ENCODE data around the gene KCND3.

The KCND3 gene

DNA sequence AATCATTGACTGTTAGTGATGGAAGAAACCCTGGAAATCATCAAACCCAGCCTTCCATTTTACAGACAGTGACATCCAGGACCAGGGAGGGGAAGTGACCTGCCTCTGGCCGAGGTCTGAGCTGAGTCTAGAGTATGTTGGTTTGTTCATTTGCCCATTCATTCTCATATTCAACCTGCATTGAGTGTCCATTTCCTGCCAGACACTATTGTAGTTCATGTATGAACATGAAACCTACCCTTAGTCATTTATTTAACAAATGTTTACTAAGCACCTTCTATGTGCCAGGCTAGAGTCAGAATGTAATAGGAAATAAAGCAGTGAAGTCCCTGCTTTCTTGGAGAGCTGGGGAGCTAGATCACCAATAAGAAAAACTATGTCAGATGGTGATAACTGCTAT, 51.3 kb downstream of the KCND3 start:
- H3K4me3 ChIP-seq (ENCODE audit: low read depth, low read length): no peak overlapping the region
- ChIA-PET POLR2A (no interaction called here), CTCF (no interaction called here)
- no peak for DNase-seq (ENCODE audit: low read depth, low spot score)
- TF ChIP-seq, protein P1, sequence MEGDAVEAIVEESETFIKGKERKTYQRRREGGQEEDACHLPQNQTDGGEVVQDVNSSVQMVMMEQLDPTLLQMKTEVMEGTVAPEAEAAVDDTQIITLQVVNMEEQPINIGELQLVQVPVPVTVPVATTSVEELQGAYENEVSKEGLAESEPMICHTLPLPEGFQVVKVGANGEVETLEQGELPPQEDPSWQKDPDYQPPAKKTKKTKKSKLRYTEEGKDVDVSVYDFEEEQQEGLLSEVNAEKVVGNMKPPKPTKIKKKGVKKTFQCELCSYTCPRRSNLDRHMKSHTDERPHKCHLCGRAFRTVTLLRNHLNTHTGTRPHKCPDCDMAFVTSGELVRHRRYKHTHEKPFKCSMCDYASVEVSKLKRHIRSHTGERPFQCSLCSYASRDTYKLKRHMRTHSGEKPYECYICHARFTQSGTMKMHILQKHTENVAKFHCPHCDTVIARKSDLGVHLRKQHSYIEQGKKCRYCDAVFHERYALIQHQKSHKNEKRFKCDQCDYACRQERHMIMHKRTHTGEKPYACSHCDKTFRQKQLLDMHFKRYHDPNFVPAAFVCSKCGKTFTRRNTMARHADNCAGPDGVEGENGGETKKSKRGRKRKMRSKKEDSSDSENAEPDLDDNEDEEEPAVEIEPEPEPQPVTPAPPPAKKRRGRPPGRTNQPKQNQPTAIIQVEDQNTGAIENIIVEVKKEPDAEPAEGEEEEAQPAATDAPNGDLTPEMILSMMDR (IDR thresholded peaks at IDR 0.05; ENCODE audit: insufficient read depth, low read length, missing control alignments): no peak

DNA sequence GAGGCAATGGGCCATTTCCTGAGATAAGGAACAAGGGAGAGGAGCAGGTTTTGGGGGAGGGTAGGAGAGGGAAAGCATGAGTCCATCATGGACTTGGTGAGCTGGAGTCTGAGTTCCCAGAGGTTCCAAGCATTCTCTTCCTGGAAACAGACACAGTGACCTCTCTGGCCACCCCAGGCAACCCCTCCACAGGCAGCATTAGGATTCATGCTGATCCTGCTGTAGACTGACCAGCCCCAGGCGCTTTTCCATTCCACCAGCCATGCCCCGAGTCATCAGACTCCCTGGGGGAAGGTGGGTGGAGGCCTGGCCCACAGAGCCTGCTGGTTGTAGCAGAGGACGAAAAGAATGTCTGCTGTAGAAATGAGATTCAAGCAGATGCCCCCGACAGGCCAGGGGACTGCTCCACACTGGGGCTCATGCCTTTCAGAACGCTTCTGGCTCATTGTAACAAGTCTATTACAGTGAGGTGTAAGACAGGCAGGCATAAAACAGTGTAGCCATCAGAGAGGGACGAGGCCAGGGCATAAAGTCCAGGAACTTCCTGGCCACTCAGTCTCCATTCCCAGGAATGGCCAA, 52.2 kb downstream of the KCND3 start:
- TF ChIP-seq, protein P1 (IDR thresholded peaks at IDR 0.05; ENCODE audit: insufficient read depth, low read length, missing control alignments): no peak
- CTCF ChIA-PET: no interaction called here
- no peak overlapping the region for H3K4me3 ChIP-seq (ENCODE audit: low read depth, low read length)
- POLR2A ChIA-PET: no interaction called here
- no peak for DNase-seq (ENCODE audit: low read depth, low spot score)

DNA sequence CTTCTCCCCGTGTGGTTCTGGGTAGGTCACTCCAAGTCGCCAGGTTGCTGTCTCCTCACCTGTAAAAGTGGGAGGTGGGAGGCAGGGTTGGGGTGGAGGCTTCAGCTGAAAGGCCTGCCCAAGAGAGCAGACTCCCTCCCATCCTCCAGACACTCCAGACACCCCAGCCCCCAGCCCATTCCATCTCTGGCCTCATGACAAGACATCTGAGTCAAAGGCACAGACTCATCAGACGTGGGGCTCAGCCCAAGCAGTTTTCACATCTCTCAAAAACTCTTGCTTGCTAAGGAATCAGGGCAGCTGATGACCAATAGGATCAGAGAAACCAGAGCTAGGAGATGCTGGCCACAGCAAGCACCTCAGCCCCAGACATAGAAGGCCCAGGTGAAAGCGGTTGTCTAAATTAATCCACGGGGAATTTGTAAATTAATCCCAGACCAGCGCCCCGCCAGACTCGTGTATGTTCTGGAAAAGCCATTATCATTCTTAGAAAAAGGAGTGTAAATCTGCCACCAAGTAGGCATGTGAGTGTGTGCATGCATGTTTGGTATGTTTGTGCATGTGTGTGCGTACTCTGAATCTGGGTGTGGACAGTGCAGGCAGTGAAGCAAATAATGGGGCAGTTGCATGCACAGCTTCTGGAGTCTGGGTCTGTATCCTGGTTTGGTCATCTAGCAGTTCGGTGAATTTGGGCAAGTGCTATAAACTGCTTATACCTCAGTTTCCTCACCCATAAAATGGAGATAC, 55.2 kb downstream of the KCND3 start:
- POLR2A ChIA-PET: no interaction called here
- TF ChIP-seq, protein P1 (IDR thresholded peaks at IDR 0.05; ENCODE audit: insufficient read depth, low read length, missing control alignments): no peak
- no peak for DNase-seq (ENCODE audit: low read depth, low spot score)
- no peak overlapping the region for H3K4me3 ChIP-seq (ENCODE audit: low read depth, low read length)
- CTCF ChIA-PET: no interaction called here

DNA sequence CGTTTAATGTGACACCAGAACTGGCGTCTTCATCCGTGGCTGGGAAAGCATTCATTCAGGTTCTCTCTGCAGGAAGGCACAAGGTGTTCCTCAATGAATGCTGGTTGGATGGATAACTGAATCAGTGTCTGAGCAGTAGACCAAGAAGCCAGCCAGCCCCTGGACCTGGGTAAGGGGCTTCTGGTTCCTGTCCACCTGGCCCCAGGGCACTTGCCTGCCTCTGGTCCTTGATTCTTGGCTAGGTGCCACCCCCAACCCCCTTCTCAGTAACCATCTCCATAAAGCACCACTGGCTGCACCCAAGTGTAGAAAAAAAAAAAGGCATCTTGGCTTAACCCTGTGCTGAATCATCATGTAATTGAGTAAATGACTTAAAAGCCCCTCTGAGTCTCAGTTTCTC, 59.1 kb downstream of the KCND3 start:
- TF ChIP-seq, protein P1 (IDR thresholded peaks at IDR 0.05; ENCODE audit: insufficient read depth, low read length, missing control alignments): no peak
- no peak overlapping the region for H3K4me3 ChIP-seq (ENCODE audit: low read depth, low read length)
- ChIA-PET POLR2A (no interaction called here), CTCF (no interaction called here)
- no peak for DNase-seq (ENCODE audit: low read depth, low spot score)

DNA sequence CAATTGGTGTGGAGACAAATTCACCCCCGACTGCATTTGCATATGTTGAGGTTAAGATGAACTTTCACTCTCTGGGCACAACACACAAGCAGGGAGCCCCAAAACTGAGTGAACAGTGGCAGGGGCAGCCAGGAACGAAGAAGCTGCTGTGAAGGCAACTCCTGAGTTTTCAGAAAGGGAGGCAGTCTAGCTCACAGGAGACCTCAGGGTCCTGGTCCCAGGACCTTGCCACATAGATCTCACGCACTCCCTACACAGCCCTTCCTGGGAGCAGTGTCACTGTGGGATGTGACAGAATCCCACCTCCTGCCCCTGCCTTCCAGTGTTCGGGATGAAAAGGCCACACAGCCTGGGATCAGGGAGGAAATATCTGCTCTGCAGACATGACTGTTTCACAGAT, 60.9 kb downstream of the KCND3 start:
- POLR2A ChIA-PET: interaction anchor here (0.6 kb wide), 1 partner anchor 1558 kb away, joined by 3 read pairs; no protein-coding TSS in a partner anchor
- DNase-seq (ENCODE audit: low read depth, low spot score): no peak
- CTCF ChIA-PET: no interaction called here
- no peak overlapping the region for H3K4me3 ChIP-seq (ENCODE audit: low read depth, low read length)
- TF ChIP-seq, protein P1 (IDR thresholded peaks at IDR 0.05; ENCODE audit: insufficient read depth, low read length, missing control alignments): no peak

DNA sequence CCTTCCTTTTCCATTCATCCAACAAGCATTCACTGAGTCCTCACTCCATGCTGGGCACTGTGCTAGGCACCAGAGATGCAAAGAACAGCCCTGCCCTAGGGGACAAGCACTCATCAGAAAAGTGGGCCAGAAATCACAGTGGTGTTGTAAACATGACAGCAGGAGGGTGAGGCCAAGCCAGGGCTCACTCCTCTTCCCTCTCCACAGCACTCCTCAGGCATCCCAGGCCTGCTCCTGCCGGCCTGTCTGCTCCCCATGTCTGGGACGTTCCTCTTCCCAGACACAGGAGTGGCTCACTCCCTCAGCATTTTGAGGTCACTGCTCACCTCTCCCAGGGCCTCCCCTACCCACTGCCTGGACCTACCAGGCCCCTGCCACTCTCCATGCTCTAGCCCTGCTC, 61.8 kb downstream of the KCND3 start:
- H3K4me3 ChIP-seq (ENCODE audit: low read depth, low read length): no peak overlapping the region
- DNase-seq (ENCODE audit: low read depth, low spot score): no peak
- TF ChIP-seq, protein P1 (IDR thresholded peaks at IDR 0.05; ENCODE audit: insufficient read depth, low read length, missing control alignments): no peak
- CTCF ChIA-PET: no interaction called here
- POLR2A ChIA-PET: no interaction called here

All from AG04449 (cell line).